Stimulated activated CD4-positive, alpha-beta T cell treated with anti-CD3 and anti-CD28 coated beads, Interleukin-2, amount 100 ng/mL, for 4 hours (primary cell): Measurements from ENCODE around the gene CHN1.

Experiments
- DNase-seq: peaks from one replicate; pipeline ENCODE4 v3.0.0-alpha.2; 2020; ENCODE audit warnings: low read depth

The CHN1 gene

DNA sequence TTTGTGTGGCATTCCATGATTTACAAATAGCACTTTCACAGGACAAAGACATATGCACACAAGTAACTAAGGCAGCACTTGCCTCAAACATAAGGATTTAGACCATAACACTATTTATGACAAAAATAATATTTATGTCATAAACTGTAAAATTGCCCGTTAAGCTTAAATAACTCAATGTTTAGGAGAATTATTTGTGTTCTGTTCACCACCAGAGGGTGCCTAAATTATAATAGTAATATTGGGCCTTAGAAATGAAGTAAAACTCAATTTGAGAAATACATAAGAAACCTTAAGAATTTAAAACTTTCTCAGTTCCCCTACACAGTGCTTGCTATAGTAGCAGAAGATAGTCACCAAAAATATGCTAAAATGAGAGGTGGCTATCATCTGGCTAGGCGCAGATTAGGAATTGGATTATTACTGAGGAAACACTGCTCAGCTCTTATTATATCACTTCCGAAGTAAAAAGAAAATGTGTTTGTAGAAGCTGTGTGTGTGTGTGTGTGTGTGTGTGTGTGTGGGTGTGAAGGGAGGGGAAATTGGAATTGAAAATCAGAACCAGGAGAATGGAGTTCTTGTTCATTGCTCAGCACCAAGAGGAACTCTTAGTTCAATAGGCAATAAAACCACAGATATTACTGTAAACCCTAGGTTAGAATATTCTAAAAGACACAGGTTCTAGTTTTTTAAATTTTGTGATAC lies 4.9 kb upstream of the CHN1 start:
- no peak for DNase-seq

DNA sequence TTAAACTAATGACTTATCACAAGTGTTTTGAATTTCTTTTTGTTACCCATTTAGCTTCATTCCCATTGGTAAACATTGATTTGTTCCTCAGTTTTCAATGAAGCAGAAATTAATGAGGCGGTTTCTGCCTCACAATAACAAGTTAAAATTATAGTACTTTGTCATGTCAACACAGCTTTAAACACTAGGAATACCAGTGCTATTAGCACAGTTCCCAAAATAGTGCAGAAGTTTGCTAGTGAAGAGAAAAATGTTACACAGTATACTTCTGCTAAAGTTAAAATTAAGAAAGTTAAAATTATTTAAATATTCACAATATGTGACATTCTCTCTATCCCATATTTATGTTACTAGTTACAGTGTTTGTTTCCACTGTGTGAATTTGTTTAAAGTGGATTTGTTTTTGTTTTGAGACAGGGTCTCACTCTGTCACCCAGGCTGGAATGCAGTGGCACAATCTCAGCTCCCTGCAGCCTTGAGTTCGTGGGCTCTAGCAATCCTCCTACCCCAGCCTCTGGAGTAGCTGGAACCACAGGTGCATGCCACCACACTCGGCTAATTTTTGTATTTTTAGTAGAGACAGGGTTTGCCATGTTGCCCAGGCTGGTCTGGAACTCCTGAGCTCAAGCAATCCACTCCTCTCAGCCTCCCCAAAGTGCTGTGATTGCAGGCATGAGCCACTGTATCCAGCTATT lies 3.8 kb upstream of the CHN1 start:
- no peak for DNase-seq

DNA sequence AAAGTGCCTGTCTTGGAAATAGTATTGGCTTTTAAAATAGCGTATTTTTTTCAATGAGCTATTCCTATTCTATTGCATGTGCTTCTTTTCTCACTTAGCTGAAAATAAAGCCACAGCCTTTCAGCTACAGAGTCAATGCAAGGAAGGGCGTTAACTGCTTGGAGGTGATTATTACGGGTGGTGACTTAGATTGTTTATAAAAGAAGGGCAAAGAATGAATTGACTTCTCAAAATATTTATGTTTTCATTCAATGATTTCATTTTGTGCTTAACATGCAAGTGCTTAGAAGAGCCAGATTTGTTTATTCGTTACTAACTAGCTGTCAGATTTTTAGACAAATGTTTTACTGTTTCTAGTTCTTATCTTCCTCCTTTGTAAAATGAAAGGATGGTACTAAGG lies 2.8 kb upstream of the CHN1 start:
- DNase-seq: no peak

DNA sequence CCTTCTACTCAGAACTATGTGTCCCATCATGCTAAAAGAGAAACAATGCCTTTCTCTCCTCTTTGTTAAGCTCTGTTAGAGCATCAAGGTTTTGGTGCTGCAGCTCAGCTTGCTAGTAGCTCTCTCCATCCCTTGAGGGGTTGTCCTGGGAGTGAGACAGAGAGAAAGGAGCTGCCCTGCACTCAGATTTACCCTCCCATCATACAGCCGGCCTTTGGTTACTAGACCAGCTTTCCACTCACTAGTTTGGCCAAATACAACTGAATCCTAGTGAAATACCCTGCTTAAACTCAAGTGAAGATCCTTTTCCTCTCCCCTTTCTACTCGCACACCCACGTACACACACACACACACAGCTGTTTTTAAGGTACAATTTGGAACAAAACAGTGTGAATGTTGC lies 2.3 kb upstream of the CHN1 start:
- DNase-seq: no peak

DNA sequence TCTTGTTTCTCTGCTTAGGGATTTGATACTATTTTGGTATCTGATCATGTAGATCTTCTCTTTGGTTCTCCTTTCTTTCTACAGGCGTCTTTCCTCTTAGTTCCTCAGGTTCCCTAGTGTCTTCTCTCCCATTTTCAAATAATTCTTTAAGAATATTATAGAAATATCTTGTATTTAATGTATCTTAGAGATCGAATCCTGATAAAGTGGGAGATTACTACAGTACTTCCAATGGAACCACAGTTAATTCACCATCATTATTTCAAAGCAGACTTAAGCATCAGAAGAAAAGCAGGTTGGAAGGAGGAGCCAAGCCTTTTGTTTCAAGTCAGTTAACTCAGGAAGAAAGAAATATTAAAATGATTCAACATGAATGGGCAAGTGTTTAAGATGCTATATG lies 1.1 kb upstream of the CHN1 start:
- no peak for DNase-seq

DNA sequence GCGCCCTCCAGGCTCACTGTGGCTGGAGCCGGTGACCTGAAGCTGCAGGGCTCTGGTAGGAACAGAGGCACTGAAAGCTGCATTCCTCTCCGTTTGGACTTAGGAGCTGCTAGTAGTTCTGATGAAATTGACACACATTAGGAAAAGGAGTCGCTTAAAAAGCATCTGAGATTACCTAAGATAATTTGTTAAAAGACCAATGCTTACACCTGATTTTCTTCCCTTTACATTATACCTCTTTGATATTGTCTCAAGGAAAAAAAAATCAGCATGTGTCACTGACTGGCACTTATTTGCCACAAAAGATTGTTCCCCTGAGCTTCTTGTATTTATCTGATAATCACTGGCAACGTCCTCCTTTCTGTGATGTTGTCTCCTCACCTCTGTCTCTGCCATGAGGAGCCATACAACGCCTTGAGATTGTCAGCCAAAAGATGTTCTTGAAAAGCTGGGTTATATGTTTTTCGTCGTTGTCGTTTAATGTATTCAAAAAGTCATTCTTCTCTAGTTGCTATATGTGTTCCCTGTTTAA lies 618 bp upstream of the CHN1 start:
- DNase-seq: no peak

DNA sequence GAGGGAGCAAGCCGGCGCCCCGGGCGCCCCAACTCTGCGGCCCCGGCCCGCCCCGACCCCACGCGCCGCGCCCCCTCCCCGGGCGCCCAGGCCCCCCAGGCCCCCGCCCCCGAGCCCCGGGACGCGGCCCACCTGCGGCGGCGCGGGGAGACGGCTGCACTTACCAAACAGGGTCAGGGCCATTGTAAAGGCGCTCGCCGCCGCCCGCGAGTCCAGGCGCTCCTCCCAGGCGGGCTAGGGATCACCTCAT lies 526 bp downstream of the CHN1 start:
- no peak for DNase-seq

DNA sequence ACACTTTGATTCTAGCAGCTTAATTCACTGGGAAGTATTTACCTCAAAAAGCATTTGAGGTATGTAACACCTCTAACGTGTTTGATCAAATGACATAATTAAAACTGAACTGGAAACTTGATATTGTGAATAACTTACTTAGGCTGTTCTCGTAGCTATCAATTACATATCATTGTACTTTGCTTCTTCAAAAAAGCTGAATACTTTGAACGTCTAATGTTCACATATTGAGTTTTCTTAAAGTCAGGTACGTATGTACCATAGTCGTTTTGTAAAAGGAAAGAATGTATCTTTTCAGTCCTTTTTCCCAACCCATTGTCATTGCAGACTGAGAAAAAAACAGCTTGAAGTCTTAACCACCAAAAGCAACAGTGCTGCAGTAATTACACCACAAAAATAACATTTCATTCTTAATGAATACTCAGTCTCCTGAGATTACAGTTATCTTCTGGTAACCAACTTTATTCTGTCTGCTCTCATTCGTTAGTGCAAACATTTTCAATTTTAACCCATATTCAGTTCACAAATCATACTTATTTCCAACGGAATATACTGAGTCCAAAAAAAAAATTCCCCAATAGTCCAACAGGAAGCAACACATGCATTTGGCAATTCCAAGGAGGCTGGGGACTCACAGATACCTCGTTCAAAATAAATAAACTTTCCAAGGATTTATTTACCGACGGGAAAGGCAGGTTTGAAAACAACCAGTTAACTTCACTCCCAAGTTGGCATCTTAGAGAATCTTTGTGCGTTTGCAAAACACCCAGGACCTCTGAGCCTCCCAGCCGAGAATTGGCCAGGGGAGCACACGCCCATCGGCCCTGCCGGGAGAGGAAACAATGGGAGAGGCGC lies 1.1 kb downstream of the CHN1 start:
- no peak for DNase-seq

DNA sequence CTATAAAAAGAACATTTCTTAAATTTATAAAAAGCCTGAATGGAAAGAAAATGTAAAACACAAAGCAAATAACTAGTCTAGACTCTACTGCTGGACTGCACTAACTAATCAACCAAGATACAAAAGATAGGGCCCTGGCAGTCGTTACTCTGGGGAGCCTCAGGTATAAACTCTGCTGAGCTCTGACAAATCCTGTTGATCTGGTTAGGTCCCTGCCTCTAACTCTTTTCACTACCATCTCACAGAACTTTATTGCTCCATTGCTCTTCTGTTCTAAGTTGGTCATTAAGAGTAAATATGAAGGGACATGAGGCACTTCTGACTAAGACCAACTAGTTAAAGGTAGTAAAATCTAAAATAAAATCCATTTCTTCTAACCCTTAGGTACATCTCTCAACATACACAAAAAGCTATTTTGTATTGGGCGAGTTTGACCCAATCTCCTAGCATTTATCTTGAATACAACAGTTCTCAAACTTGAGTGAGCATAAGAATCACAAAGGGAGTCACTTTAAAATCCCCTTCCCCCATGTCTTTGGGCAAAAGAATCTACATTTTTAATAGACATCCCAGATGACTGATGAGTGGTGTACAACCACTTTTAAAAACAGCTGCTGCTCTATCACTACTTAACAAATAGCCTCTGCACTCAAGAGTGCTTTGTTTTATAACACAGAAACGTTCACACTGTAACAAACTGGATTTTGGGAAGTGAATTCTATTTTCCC lies 2.5 kb downstream of the CHN1 start:
- DNase-seq: no peak

DNA sequence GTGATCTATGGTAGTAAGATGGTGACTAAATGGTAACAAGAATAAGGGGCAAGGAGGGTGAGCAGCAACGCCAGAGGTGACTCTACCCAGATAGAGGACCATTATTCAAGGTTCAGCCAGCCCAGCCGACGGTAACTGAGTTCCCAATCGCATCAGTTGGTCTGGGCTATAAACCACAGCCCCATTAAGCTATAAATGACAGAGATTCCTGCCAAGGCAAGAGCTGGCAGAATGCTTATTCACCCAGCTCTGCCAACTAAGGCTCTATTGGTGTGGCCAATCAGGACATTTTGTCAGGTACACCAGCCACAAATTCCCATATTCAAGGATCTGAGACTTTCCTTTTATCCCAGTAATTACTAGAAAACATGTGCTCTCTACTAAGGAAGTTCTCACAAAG lies 3.6 kb downstream of the CHN1 start:
- DNase-seq: no peak

DNA sequence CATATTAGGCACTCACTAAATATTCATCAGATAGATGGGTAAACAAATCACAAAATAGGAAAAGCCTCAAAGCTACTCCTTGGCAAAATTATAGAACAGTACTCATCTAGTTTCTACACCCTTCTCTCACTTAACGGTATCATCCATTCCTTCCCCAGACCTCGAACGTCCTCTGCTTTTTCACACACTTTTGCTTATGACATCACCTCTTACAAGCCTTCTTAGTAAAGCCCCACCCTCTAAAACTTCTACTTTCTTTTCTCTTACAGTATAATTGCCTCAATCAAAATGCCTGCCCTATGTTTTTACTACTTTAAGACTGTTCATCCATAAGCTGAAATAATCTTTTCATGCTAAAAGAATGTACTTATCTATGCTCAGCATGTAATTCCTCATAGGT lies 8.1 kb downstream of the CHN1 start:
- DNase-seq: no peak

DNA sequence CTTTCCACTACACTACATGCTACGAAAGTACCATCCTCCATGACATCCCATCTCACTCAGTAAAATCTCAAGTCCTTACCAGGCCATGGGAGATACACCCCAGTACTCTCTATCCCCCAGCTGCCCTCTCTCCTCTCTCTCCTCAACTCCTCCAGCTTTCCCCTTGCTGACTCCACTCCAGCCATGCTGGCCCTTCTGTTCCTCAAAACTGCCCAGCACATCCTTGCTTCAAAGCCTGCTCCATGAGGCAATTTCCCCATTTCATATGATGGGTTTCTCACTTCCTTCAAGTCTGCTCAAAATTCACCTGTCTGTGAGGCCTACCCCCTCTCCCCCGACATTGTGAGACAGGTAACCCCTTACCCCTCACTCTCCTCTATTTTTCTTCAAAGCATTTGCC lies 8.6 kb downstream of the CHN1 start:
- no peak for DNase-seq

DNA sequence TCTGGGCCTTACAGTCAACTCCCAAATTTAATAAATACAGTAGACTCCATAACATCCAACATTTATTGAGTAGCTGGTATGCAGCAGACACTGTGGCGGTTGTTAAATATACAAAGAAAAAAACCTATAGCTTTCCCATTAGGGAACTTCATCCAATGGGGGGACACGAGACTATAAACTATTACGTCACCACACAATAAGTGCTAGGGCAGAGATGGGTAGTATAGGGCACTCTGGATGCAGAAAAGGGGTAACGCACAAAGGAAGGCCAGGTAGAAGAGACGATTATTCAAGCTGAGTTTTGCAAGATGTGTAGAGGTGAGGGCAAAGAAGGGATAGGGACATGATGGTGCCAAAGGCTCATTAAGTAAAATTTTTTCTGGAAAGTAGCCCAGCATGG lies 10.8 kb downstream of the CHN1 start:
- DNase-seq: no peak

DNA sequence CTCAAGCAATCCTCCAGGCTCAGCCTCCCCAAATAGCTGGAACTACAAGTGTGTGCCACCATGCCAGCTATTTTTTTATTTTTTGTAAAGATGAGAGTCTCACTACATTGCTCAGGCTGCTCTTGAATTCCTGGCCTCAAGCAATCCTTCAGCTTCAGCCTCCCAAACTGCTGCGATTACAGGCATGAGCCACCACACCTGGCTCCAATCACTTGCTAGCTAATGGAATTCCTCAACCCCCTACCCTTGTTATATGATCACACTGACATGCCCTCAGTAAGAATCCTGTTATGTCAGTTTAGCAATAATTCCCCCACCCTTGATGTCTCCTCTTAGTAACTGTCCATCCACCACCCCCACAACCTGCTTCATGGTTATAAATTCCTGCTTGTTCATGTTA lies 12.3 kb downstream of the CHN1 start:
- no peak for DNase-seq

DNA sequence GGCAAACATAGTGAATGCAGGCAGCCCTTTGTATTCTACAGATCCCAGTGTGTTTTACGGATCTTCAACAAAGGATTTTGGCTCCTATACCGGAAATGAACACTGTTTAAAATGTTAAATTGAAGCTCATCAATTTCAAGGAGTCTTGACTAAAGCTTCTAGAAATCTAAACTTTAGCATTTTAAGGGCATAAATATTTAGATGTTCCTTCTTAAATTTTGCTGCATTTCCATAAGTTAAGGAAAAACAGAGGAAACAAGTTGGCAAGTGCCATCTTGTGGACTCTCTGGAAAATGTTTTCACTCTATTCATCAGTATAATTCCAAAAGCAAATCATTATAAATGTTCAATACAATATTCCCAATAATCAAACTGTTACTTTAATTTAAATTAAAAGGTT lies 19.6 kb downstream of the CHN1 start:
- DNase-seq: no peak

DNA sequence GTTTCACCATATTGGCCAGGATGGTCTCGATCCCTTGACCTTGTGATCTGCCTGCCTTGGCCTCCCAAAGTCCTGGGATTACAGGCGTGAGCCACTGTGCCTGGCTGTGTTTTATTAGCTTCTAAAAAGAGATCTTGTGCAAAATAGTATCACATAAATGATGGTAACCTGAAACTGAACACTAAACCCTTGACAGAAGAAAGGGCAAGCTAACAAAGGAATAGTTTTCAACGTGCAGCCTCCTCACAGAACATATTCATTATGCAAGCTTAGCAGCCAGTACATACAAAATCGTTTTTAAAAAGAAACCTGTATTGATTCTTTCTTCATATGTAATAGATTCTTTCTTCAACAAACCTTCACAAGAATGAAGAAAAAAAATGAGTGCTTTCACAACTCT lies 20.6 kb downstream of the CHN1 start:
- no peak for DNase-seq

DNA sequence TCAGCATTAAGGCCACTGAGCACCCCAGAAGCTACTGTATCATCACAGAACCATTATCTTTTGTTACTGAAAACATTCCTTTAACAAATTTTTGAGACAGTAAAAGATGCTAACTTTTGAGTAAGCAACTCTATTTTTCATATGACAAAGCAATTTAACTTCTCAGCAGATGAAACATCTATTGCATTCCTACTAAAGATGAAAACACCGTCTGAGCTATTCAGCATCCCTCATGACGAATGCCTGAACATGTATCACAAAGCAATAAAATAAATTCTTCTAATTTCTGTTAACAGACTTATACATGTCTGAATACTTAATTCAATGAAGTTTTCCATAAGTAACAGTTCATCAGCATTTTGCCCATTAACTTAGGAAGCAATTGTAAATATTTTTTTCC lies 23.9 kb downstream of the CHN1 start:
- no peak for DNase-seq

DNA sequence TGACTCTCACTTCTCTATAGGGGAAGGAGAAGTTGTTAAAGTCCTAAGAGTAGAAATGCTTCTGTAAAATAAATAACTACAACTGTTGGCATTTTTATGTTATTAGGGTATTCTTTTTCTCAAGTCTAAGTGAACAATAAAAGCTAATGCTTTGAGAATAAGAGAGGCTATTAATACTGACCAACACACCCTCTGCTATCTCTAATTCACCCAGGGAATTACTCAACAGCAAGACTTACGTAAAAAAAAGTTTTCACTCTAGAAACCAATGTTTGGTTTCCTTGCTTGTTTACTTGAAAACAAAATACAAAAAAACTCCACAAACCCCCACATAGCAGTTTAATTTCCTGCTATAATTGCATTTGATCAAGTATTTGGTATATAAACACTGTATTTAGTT lies 25.2 kb downstream of the CHN1 start:
- no peak for DNase-seq

DNA sequence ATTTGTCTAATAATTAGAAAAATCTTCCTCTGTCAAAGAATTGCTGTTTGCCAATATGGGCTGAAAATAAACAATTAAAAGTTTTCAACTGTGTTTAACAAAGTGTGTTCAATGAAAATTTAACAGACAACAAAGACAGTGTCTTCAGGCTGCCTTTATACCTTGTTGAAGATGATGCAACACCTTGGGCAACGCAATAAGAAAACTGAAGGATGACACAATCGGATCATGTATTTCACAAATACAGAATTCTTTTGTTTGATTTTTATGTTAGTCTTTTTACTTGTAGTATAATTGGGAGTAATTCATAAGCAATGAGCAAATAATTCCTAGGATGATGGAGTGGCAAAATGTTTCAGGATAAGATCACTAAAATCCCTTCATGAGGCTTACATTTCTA lies 27.8 kb downstream of the CHN1 start:
- DNase-seq: no peak

DNA sequence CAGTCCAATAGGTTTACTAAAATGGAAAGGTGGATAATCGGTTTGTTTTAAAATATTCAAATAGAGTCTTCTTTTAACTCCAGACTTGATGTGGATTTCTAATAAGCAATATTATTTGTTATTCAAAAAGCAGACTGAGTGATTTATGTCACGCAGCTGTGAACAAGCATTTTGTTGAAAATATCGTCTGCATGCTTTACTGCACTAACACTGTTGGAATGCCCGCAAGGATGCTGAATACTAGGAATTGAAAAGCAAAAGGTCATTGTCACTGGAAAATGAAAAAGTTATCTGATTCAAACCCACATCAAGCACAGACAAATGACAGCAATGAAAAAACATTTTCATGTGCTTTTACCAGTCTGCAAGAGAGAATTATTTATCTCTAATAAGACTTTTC lies 31.1 kb downstream of the CHN1 start:
- no peak for DNase-seq

DNA sequence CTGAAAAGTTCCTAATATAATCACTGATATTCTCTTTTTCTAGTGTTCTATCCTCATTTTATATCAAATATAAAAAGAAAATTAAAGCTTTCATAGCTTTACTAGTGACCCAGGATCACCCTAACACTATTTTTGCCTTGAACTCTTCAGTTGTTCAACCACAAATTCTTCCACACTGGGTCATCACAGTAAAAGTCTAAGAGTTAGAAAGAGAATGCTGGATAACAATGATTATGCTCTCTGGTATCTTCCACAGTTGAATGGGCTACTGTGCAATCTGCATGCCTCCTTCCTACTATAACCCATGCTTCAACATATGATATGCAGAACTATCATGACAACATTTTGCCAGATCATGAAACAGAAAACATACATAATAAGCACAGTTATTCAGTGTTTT lies 32.3 kb downstream of the CHN1 start:
- no peak for DNase-seq
